Stimulated activated CD4-positive, alpha-beta T cell treated with anti-CD3 and anti-CD28 coated beads, Interleukin-1b, Interleukin-23, amount 100 ng/mL, for 24 hours (primary cell): ENCODE results near the gene ASL.
"Not testable (repeated sequence)": the region's sequence is repeated elsewhere in the genome, so short reads cannot be mapped to it uniquely, and the experiment has no call there.

Source experiments
- DNase-seq, 4 experiments: peaks; one replicate each; pipeline ENCODE4 v3.0.0-alpha.2; 2020; ENCODE audit warnings: low read depth in 4 of 4, low spot score in 1 of 4

The ASL gene

DNA sequence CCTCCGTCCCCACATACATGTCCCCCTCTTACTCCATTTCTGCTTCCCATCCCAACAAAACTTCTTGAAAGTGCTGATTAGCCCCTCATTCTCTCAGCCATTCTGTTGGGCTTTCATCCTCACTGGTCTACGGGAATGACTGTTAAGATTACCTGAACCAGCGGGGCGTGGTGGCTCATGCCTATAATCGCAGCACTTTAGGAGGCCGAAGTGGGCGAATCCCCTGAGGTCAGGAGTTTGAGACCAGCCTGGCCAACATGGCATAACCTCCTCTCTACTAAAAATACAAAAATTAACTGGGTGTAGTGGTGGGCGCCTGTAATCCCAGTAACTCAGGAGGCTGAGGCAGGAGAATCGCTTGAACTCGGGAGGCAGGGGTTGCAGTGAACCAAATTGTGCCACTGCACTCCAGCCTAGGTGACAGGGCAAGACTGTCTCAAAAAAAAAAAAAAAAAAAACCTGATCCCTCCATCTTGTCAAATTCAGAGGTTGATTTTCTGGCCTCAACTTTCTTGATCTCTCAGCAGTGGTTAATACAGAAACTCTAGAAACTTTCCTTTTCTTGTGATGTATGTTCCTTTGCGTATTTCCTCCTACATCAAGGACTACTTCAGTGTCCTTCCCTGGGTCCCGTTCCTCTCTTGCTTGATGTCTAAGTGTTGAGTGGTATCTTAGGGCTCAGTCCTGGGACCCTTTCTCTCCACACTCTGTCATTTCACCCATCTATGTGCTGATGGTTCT lies 41.2 kb downstream of the ASL start:
- not testable (repeated sequence) for DNase-seq

GRCh38 chr7:66118603-66119002 lies 43.0 kb downstream of the ASL start:
- no peak for DNase-seq

- no peak for DNase-seq
These were observed 43.7 kb downstream of the ASL start for GRCh38 chr7:66119245-66119850.

- no peak for DNase-seq
These were observed 47.5 kb downstream of the ASL start for GRCh38 chr7:66123175-66123528.

- not testable (repeated sequence) for DNase-seq
These were observed 48.9 kb downstream of the ASL start for GRCh38 chr7:66124569-66124861.

GRCh38 chr7:66125052-66125694 lies 49.6 kb downstream of the ASL start:
- DNase-seq: no peak

- DNase-seq: not testable (repeated sequence)
These were observed 50.2 kb downstream of the ASL start for GRCh38 chr7:66125781-66126352.

GRCh38 chr7:66127172-66127571 lies 51.6 kb downstream of the ASL start:
- DNase-seq: not testable (repeated sequence)

- DNase-seq: no peak
These were observed 63.6 kb downstream of the ASL start for GRCh38 chr7:66138994-66139752.

DNA sequence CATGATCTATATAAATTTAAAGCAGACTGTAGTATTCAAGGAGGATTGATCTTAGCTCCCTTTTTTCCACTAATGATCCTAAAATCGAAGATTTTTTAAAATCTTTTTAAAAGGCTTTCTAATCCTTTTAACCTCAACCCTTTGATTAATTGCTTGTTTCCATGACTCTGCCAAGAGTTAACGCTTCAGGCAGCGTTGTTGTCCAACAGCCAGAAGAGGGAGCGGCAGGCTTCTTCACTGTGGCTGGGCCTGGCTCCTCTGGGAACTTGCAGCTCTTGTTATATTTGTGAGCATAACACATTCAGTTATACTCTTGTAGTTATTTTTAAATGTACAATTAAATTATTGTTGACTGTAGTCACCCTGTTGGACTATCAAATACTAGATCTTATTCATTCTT lies 65.3 kb downstream of the ASL start:
- DNase-seq: no peak

DNA sequence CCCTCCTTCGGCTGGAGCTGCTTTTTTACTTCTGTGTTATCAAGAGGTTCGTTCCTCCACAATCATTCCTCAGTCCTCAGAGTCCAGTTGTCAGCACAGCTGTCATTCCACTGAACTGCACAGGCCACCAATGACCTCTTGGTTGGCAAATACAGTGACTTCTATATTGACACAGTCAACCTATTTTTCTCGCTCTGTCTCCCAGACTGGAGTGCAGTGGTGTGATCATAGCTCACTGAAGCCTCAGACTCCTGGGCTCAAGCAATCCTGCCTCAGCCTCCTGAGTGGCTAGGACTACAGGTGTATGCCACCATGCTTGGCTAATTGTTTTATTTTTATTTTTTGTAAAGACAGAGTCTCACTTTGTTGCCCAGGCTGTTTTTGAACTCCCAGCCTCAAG lies 66.7 kb downstream of the ASL start:
- no peak for DNase-seq

- no peak for DNase-seq
These were observed 67.4 kb downstream of the ASL start for GRCh38 chr7:66142996-66143395.
